HG03280 (cell line): ENCODE data around the gene PNPLA8.

ENCODE experiments used
- ATAC-seq: cut with Tn5 transposase; IDR thresholded peaks from one replicate; pipeline ENCODE4 v1.9.1; 2021; ENCODE audit warnings: mild to moderate bottlenecking, moderate library complexity; ENCODE audit not compliant: unreplicated experiment

Gene PNPLA8

GRCh38 chr7:108449521-108449920 is 76.4 kb downstream of the PNPLA8 start:
- no peak for ATAC-seq

- no peak for ATAC-seq
These were observed 77.1 kb downstream of the PNPLA8 start for GRCh38 chr7:108448584-108449505.

- ATAC-seq: no peak
These were observed 83.8 kb downstream of the PNPLA8 start for GRCh38 chr7:108442039-108442568.

GRCh38 chr7:108441392-108441955 is 84.5 kb downstream of the PNPLA8 start:
- no peak for ATAC-seq

- no peak for ATAC-seq
These were observed 85.3 kb downstream of the PNPLA8 start for GRCh38 chr7:108440613-108441012.

- ATAC-seq: no peak
These were observed 89.0 kb downstream of the PNPLA8 start for GRCh38 chr7:108436906-108437305.

GRCh38 chr7:108434010-108434409 is 91.9 kb downstream of the PNPLA8 start:
- ATAC-seq: no peak

GRCh38 chr7:108431099-108431498 is 94.8 kb downstream of the PNPLA8 start:
- no peak for ATAC-seq

GRCh38 chr7:108430664-108431063 is 95.3 kb downstream of the PNPLA8 start:
- no peak for ATAC-seq

GRCh38 chr7:108427766-108428165 is 98.2 kb downstream of the PNPLA8 start:
- no peak for ATAC-seq

- ATAC-seq: no peak
These were observed 100.1 kb downstream of the PNPLA8 start for GRCh38 chr7:108425714-108426275.

- no peak for ATAC-seq
These were observed 101.9 kb downstream of the PNPLA8 start for GRCh38 chr7:108424013-108424412.

- no peak for ATAC-seq
These were observed 102.6 kb downstream of the PNPLA8 start for GRCh38 chr7:108423089-108423989.

- ATAC-seq: no peak
These were observed 104.1 kb downstream of the PNPLA8 start for GRCh38 chr7:108421720-108422331.
